ENCODE data around the gene GADL1.

DNA sequence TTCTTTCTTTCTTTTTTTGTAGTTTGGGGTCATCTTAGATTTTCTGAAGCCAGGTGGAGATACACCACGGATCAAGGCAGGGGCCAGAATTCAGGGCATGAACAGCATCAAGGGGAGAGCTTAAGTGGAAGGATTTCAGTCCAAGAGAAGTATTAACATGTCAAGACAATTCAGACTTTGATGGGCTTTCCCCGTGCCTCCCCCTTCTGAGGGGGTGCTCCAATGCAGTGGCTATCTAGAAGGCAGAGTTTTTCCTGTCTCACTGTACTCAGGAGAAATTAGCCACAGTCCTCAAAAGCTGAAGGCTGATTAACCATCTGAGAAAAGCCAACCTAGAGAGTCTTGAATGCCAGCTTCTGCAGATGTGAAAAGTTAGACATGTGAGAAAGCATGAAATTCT, 160.8 kb downstream of the GADL1 start:
- TF ChIP-seq ZNF239 (tag by site-specific recombination; IDR thresholded peaks at IDR 0.05) = no peak
- TF ChIP-seq, protein P1, sequence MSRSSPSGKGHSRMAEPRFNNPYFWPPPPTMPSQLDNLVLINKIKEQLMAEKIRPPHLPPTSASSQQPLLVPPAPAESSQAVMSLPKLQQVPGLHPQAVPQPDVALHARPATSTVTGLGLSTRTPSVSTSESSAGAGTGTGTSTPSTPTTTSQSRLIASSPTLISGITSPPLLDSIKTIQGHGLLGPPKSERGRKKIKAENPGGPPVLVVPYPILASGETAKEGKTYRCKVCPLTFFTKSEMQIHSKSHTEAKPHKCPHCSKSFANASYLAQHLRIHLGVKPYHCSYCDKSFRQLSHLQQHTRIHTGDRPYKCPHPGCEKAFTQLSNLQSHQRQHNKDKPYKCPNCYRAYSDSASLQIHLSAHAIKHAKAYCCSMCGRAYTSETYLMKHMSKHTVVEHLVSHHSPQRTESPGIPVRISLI (tag by site-specific recombination; IDR thresholded peaks at IDR 0.05) = no peak
- TF ChIP-seq, protein P2, sequence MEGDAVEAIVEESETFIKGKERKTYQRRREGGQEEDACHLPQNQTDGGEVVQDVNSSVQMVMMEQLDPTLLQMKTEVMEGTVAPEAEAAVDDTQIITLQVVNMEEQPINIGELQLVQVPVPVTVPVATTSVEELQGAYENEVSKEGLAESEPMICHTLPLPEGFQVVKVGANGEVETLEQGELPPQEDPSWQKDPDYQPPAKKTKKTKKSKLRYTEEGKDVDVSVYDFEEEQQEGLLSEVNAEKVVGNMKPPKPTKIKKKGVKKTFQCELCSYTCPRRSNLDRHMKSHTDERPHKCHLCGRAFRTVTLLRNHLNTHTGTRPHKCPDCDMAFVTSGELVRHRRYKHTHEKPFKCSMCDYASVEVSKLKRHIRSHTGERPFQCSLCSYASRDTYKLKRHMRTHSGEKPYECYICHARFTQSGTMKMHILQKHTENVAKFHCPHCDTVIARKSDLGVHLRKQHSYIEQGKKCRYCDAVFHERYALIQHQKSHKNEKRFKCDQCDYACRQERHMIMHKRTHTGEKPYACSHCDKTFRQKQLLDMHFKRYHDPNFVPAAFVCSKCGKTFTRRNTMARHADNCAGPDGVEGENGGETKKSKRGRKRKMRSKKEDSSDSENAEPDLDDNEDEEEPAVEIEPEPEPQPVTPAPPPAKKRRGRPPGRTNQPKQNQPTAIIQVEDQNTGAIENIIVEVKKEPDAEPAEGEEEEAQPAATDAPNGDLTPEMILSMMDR (tag by site-specific recombination; IDR thresholded peaks at IDR 0.05) = no peak
- no peak for TF ChIP-seq ZNF211 (tag by site-specific recombination; IDR thresholded peaks at IDR 0.05; ENCODE audit: low read depth)
- TF ChIP-seq ZNF544 (tag by site-specific recombination; IDR thresholded peaks at IDR 0.05) = no peak
- no peak for TF ChIP-seq ZNF274 (IDR thresholded peaks at IDR 0.05; ENCODE audit: low read length)
- no peak for TF ChIP-seq ZNF274 (tag by site-specific recombination; IDR thresholded peaks at IDR 0.05; ENCODE audit: borderline replicate concordance)
- TF ChIP-seq, protein P3, sequence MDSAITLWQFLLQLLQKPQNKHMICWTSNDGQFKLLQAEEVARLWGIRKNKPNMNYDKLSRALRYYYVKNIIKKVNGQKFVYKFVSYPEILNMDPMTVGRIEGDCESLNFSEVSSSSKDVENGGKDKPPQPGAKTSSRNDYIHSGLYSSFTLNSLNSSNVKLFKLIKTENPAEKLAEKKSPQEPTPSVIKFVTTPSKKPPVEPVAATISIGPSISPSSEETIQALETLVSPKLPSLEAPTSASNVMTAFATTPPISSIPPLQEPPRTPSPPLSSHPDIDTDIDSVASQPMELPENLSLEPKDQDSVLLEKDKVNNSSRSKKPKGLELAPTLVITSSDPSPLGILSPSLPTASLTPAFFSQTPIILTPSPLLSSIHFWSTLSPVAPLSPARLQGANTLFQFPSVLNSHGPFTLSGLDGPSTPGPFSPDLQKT (IDR thresholded peaks at IDR 0.05; ENCODE audit: borderline replicate concordance, low read depth, low read length) = no peak
- TF ChIP-seq ZFP3 (tag by site-specific recombination; IDR thresholded peaks at IDR 0.05; ENCODE audit: low read depth) = no peak
- TF ChIP-seq, protein P4, sequence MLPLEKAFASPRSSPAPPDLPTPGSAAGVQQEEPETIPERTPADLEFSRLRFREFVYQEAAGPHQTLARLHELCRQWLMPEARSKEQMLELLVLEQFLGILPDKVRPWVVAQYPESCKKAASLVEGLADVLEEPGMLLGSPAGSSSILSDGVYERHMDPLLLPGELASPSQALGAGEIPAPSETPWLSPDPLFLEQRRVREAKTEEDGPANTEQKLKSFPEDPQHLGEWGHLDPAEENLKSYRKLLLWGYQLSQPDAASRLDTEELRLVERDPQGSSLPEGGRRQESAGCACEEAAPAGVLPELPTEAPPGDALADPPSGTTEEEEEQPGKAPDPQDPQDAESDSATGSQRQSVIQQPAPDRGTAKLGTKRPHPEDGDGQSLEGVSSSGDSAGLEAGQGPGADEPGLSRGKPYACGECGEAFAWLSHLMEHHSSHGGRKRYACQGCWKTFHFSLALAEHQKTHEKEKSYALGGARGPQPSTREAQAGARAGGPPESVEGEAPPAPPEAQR (tag by site-specific recombination; IDR thresholded peaks at IDR 0.05) = no peak
- no peak for TF ChIP-seq ZNF843 (tag by site-specific recombination; IDR thresholded peaks at IDR 0.05)
- TF ChIP-seq, protein P5, sequence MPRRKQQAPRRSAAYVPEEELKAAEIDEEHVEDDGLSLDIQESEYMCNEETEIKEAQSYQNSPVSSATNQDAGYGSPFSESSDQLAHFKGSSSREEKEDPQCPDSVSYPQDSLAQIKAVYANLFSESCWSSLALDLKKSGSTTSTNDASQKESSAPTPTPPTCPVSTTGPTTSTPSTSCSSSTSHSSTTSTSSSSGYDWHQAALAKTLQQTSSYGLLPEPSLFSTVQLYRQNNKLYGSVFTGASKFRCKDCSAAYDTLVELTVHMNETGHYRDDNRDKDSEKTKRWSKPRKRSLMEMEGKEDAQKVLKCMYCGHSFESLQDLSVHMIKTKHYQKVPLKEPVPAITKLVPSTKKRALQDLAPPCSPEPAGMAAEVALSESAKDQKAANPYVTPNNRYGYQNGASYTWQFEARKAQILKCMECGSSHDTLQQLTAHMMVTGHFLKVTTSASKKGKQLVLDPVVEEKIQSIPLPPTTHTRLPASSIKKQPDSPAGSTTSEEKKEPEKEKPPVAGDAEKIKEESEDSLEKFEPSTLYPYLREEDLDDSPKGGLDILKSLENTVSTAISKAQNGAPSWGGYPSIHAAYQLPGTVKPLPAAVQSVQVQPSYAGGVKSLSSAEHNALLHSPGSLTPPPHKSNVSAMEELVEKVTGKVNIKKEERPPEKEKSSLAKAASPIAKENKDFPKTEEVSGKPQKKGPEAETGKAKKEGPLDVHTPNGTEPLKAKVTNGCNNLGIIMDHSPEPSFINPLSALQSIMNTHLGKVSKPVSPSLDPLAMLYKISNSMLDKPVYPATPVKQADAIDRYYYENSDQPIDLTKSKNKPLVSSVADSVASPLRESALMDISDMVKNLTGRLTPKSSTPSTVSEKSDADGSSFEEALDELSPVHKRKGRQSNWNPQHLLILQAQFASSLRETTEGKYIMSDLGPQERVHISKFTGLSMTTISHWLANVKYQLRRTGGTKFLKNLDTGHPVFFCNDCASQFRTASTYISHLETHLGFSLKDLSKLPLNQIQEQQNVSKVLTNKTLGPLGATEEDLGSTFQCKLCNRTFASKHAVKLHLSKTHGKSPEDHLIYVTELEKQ (tag by site-specific recombination; IDR thresholded peaks at IDR 0.05; ENCODE audit: borderline replicate concordance) = no peak
